GM12891 (cell line): ENCODE data around the gene TMEM222.

Source experiments
- POLR2A ChIP-seq: IDR thresholded peaks from 2 replicates; pipeline ENCODE4 v1.6.1; 2011; ENCODE audit warnings: low read depth, low read length, control low read depth
- POLR2AphosphoS5 ChIP-seq: IDR thresholded peaks from 2 replicates; pipeline ENCODE4 v1.6.1; 2011; ENCODE audit warnings: low read depth, low read length, control low read depth
- POU2F2 ChIP-seq: IDR thresholded peaks from 2 replicates; pipeline ENCODE4 v1.6.1; 2011; ENCODE audit warnings: low read depth, mild to moderate bottlenecking, control low read depth, low read length, moderate library complexity
- SPI1 ChIP-seq: IDR thresholded peaks from 2 replicates; pipeline ENCODE4 v1.6.1; 2011; ENCODE audit warnings: low read depth, low read length, control low read depth
- TAF1 ChIP-seq: IDR thresholded peaks from 2 replicates; pipeline ENCODE4 v1.6.1; 2011; ENCODE audit warnings: low read depth, low read length, control low read depth

- TF ChIP-seq TAF1, result no peak
- TF ChIP-seq POU2F2, result no peak
- no peak for TF ChIP-seq POLR2A
- no peak for TF ChIP-seq POLR2AphosphoS5
- TF ChIP-seq SPI1, result no peak
Measured at GRCh38 chr1:27374362-27375086, 52.6 kb downstream of the TMEM222 start, which contains the start of gene FCN3.
